RPMI8226 (cell line): ENCODE measurements around the gene PARD3.

ENCODE experiments used
- DNase-seq: peaks from one replicate; pipeline ENCODE4 v3.0.0-alpha.2; 2015

Gene PARD3

DNA sequence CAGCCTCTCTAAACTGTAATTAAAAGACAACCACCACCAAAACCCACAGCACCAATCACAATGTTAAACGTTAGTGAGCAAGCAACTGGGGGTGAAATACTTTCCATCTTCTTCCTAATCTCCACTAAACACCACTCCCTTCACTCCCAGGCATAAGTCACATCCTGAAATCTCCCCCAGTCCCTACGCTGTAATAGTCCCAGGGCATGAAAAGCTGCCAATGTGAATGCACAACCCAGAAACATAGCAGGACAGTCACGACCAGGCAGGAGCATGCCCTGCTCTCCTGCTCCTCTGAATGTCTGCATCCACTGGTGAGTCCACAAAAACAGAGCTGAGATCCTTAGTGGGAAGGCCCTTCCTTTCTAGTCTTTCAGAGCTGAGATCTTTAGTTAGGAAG, 288.9 kb downstream of the PARD3 start:
- no peak for DNase-seq

DNA sequence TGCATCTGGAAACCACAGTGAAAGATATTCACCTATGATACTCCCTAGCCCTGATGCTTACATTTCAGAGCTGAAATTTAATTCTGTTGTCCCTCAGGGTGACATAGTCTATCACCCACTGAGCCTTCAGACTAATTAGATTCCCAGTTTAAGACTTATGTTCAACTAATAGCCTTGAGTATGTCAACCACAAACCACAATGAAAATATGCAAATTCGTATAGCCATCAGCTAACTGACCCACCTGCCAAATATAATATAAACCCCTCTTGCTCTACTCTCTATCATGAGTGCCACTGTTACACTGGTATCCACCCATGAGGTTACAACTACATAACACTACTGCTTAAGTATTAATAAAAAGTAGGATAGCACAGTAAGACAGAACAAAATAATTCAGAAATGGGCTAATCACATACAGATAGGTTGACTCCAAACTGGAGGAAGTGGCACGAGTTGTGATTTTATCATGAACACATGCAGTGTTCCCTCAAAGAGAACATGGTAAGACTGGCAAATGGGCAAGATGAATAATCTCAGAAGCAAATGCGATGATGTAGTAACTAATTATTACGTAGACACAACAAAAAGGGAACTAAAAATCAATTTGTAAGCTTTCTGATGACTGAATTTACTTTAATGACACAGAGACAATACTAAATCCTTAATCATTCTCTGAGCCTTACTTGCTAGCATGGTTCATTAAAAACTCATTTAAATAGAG, 290.6 kb downstream of the PARD3 start:
- no peak for DNase-seq

DNA sequence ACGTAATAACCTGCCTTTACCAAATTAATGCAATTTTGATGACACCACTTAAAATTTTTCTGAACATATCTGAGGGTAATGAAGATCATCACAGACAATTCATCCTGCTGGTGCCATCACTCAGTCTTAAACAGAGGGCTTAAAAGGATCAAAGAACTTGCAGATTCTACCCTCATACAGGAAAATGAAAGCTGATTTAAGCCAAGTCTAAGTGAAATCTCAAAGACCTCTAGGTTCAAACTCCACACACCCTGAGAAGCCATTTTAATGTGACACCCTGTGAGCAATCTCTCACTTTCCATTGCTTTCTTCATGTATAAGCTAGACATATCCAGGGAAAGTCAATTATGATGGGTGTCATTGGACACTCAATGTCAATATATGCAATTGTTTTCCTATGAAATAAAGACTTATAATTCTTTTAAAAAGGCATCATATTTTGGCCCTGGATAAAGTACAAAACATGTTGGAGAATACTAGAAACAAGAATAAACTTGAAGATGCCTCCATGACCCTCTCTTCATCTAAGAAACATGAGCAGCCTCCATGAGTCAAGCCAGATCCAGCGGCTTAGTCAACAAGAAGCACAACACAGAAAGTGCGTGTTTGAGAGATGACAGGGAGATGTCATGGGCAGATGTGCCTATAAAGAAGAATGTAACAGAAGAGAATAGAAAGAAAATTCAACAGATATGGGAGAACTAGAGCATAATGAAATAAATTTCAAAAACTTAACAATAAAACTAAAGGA, 291.9 kb downstream of the PARD3 start:
- DNase-seq = no peak

DNA sequence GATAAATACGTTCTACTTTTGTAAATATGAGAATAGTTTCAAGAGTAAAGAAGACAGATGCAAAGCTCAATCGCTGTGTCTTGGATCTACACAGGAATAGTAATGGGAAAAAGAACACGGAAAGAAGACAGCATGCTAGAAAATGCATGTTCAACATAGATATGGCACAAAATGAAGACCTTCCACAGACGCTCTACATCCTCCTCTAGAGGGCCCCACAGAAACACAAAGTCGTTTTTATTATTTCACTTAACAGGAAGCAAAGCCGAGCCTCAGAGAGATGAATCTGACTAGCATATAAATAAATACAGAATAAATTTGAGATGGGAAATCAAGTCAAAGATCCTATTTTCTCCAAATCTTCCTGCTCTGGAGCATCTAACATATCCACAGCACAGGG, 292.6 kb downstream of the PARD3 start:
- peak; percentile 41 for DNase-seq

DNA sequence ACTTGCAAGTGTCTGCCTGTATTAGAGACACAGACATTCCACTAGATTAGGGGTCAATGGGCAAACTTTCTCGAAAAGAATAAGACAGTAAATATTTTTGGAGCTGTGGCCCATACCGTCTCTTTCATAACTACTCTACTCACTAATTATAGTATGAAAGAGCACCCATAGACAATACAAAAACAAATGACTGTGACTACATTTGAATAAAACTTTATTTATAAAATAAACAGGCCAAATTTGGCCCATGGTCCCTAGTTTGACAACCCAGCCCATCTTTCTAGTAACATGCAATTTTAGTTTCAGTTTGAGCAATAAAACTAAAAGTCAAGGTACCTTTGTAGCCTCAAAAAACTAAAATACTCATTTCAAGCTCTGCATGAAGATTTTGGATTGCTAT, 294.6 kb downstream of the PARD3 start:
- no peak for DNase-seq

DNA sequence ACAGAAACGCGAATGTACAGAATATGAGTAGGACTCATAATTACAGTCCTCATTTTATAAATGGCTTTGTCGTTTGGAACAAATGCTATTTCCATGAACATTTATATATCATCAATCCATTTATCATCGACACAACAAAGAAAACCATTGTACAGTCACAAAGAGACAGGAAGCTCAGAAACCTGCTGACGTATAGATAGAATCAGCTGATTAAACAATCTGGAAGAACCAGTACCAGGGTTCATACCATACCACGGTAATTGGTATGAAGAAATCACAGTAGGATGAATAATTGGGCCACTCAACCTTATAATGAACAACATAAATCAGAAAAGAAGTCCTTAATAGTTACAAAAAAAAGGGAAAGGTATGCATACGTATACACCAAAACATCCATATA, 295.0 kb downstream of the PARD3 start:
- no peak for DNase-seq

DNA sequence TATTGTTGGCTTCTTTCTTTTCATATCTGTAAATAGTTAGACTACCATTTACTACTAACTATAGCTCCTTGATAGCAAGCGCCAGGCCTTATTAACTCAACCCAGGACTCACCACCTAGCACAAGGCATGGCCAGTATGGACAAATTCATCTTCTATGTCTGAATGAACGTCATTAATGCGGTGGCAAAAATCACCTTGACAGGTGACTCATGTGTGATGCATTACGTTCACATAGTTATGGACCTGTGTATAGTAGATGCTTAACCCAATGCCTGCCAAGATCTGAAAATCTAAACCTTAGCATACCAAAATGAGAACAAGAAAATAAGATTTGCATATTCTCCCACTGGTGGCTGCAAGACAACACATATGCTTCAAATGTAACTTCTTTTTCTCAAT, 300.8 kb downstream of the PARD3 start:
- no peak for DNase-seq

DNA sequence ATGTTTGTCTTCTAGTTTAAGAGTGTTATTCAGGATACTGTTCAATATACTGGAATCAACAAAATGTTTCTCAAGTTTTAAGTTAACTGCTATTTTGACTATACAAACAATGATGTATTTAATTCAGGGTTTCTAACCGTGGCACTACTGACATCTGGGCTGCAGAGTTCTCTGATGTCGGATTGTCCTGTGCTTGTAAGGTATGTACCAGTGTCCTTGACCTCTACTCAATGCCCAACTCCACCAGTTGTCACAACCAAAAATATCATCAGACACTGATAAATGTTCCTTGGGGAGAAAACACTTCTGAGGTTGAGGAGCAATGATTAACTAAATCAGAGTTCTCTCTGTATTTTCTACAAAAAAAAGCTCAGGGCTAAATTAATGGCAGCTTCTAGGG, 301.5 kb downstream of the PARD3 start:
- no peak for DNase-seq

DNA sequence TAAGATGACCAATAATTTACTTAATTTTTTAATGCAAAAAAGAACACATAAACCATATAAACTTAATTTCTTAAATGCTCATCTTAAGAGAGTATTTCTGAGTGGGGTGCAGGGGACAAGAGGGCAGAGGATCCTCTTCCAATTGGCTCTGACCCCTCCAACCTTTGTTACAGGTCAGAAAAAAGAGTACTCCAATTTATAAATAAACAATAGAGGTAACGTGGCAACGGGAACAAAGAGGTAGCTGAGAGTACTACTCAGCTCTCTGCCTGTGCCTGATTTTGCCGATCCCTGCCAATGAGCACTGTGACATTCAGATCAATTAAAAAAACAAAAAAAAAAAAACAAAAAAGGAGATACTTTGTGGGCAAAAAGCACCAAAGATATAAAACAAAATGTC, 307.9 kb downstream of the PARD3 start:
- DNase-seq = no peak

DNA sequence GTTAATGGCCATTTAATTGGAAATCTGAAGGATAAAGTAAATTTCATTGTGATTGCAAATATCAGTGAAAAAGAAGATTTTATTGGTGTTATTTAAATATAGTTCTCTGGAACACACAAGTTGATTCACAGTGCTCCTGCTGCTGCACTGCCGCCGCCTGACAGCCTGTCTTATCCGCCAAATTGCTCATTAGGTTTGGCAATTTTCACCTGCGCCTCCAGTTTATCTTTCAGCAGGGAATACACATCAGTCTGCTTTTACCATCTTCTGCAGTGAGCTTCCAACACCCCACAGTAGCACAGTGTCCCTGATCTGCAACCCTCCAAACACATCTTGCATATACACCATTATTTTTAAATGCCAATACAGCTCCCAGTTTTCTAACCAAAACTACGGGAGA, 308.3 kb downstream of the PARD3 start:
- DNase-seq = no peak

DNA sequence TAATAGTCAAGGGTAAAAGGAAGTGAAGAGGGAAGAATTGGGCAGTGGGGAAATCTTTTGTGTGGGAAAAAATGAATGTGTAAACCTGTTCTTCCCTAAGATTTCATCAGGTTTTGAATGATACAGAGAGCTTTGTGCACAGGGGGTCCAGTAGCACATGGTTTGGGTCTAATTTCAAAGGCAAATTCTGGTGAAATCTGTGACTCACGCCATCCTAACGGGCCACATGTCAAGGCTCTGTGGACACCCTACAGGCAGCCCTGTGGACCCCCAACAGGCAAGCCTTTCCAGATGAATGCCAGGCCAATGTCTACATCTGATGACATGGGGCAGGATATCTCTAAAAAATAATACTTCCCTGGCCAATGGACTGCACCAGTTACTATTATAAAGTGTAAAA, 309.8 kb downstream of the PARD3 start:
- DNase-seq = no peak

DNA sequence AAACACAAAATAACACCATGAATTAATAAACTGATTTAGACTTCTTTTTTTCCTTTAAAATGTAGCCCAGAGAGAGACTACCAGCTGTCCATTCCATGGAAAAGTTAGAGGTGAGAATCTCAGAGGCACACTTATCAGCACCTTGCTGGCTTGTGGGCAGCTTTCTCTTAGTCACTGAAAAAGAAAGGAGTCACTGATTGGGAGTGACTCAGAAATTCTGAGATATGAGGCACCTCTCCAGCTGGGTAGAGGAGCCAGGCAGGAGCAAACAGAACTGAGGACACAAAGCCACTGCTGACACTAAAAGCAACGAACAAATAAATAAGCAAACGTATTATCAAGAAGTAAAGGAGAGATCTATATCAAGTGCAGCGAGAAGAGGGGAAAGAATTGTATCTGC, 310.6 kb downstream of the PARD3 start:
- DNase-seq = no peak

DNA sequence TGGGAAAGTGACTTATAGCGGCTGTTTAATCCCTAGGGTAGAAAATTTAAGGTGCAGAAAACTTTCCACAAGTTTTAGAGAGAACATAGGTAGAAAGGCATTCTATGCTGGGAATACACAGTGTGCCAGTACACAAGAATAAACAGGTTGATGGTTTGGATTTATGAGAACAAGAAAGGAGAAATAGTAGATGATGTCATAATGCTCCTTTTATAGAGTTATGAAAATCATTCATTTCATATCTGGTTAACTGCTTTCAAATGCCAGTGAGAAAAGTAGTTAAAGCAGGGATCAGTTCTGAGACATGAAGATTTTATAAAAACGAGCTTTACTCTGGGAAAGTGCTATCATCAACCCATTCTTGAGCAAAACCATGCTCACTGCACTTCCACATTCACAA, 311.4 kb downstream of the PARD3 start:
- DNase-seq = no peak

DNA sequence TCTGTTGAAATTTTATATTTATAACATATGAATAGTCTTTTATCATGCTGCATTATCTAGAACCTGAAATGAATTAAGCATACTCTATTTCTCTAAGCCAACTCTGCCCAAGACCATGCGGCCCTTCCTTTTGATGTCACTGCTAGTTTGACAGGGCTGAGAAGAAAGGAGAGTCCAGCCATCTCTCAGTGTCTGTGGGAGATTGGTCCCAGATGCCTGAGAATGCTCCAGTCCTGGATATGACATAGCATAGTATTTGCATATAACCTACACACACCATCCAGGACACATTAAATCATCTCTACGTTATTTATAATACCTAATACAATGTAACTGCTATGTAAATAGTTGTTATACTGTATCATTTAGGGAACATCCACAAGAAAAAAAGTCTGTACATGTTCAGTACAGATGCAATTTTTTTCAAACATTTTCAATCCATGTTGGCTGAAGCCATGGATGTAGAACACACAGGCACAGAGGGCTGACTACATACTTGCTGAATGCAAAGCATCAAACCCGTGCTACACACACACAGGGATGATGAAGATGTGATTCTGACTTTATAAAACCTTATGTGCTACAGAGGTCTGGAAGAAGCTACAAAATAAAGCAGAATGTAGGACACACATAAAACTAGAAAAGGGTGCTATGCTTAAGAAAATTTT, 315.4 kb downstream of the PARD3 start:
- DNase-seq = no peak

DNA sequence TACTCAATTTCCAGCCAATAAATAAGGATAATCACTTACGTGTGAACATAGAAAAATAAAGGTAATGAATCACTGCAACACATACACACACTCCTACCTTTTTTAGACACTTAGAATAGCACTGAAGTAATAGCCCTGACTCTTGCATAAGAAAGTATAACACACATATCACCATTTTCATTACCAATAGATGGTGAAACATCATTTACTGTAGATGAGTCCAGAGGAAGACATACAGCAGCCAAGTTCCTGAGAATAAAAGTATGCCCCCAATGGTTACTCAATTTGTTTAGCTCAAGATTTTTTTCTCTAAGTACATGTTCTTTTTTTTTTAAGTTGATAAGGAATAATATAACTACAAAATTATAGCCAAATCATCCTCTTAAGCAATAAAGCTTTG, 316.3 kb downstream of the PARD3 start:
- DNase-seq = no peak

DNA sequence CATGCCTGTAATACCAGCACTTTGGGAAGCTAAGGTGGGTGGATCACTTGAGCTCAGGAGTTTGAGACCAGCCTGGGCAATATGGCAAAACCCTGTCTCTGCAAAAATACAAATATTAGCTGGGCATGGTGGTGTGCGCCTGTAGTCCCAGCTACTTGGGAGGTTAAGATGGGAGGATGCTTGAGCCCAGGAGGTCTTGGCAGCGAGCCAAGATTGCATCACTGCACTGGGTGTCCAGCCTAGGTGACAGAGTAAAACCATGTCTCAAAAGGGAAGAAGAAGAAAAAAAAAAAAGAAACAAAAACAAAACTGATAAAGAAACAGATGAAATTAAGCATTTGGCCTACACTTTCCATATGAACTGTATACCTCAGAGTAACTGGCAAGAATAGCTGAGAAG, 319.2 kb downstream of the PARD3 start:
- peak; percentile 4 for DNase-seq

DNA sequence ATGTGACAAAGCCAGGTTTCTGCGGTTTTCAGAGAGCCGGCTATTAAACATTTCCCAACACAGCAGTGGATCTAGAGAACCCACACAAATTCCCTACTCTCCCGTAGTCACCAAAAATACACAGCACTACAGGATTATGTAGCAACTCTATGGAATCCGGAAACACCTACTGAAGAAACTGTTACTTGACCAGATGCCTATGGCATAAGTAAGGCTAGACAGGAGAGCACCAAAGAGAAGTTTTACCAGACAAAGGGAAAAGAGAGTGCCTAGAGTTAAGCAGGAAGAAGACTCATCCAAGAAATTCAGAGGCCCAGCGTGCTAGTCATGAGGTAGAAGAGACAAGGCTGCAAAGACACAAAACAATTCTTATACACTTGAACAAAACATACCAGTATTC, 321.1 kb downstream of the PARD3 start:
- no peak for DNase-seq

DNA sequence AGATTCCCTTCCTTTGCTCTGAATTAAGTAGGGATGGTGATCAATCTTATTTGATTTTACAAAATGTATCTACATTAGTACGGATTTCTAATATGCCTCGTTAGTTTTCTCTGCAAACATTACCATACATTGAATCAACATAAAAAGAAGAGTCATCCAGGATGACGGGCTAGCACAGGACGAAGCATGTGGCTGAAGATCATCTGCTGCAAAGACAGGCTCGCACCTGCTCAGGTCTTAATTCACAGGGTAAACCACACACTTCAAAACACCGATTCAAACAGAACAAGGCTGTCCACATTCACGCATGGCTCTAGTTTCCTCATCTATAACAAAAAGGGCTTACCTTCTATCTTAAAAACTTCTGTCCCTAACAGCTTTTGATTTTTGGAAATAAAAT, 323.0 kb downstream of the PARD3 start:
- DNase-seq = no peak

DNA sequence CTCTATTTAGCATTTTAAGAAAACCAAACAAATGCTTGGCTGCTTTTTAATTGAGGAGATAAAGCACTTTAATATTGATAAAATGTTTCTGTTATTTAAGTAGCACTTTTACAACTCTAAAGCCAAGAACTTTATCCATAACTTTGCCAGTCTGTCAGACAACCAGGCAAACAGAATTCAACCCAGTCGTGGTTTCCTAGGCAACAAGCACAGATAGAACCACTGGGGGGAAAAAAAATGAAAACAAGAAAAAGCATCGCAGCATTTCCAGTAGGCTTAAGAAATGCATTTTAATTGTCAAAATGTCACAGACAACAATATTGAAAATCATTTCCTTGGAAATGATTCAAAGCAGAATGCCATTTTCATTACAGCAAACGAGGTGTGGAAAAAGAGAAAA, 323.4 kb downstream of the PARD3 start:
- no peak for DNase-seq

DNA sequence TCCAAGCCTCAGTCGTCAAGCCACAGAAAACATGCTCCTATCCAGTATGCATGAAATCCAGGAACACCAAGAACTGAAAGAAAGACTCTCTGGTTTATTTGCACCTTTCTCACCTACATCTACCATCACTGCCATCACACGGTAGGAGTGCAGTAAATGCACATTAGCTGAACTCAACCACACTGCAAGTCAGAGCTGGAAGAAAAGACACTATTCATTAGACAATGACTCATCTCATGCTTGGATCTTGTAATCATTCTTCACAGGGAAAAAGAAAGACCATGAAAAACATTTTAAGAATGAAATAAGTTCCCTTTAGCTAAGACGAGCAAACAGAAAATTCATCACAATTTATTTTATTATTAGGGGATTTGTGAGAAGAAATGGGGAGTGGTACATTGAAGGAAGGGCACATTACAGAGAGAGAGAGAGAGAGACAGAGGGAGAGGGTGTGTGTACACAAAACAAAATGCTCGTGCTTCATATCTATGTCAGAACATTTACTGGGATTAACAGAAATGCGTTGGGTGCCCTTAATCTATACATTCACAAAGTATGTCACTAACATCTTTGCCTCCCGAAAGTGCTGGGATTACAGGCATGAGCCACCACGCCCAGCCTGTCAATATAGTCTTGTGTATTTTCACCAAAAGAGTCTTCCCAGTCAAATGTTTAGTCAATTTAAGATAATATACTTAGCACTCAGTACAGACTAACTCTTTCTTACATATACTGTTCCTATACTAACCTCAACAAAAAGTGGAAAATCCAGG, 324.9 kb downstream of the PARD3 start:
- DNase-seq = no peak

DNA sequence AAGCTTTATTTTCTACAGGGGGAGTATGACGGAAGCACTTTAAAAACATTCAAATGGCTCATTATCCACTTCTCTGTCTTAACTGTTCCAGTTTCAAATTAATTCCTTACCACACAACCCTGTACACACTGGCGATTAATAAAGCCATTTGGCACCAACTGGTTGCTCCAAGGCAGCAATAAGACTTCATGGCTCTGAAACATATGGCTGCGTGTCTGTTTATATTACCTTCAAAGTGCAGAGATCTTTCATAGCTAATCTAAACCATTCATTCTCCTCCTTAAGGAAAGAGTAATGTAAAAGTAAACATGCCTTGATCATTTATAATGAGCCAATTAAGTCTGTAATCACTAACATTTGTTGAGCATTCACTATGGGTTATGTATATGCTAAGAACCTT, 325.7 kb downstream of the PARD3 start:
- no peak for DNase-seq

DNA sequence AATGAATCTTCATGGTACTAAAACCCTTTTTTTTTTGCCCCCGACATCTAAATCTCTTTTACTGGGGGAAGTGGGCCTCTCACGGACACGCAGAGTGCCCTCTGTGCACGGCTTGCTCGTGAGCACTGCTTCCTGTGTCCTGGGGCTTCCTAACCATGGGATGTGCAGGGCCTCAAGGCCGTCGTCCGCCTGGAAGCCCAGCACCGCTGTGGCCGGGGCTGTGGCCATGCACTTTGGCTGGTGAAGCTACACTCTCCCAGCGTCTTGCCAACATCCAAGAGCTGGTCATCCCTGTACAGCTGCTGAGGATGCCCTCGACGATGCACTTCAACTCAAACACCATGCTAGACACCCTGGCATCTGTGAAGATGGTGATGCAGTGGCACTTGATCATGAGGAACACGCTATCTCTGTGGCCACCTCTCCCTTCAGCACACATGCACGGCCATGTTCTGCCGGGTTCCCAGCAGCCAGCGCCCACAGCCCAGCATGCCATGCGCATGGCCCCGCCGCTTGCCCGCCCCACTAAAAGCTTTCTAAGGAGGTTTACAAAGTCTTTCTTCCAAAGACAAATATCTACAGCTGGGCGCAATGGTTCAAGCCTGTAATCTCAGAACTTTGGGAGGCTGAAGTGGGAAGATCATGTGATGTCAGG, 326.5 kb downstream of the PARD3 start:
- DNase-seq = no peak

DNA sequence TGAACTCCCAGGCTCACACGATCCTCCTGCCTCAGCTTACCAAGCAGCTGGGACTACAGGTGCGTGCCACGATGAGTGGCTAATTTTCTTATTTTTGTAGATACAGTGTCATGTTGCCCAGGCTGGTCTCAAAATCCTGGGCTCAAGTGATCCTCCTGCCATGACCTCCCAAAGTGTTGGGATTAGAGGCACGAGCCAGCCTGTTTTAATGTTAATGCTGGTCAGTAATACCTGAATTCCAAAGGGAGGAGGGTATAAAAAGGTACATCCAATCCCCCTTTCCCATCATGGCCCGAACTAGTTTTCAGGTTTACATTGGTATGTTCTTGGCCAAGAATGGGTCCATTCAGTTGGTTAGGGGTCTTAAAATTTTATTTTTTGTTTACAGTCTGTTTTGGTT, 329.1 kb downstream of the PARD3 start:
- no peak for DNase-seq
